GM21367 (cell line): ENCODE results near the gene CNTFR.

Source experiments
- ATAC-seq: cut with Tn5 transposase; IDR thresholded peaks from one replicate; pipeline ENCODE4 v1.9.1; 2021; ENCODE audit not compliant: unreplicated experiment

CNTFR gene

DNA sequence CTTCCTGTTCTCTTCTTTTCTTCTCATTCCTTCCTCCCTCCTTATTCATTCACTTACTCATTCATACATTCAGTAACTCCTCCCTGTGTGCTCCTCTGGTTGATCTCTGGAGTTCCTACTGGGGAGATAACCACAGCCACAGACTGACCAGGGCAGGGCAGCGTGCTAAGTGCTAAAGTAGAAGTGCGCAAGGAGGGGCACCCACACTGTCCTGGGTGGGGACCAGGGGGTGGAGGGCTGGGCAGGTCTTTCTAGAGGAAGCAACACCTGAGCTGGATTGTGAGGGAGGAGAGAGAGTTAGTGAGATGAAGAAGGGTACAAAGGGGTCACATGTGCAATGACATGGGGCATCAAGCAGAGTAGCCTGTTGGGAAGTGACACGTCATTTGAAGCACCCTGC, 80.6 kb downstream of the CNTFR start:
- no peak for ATAC-seq

DNA sequence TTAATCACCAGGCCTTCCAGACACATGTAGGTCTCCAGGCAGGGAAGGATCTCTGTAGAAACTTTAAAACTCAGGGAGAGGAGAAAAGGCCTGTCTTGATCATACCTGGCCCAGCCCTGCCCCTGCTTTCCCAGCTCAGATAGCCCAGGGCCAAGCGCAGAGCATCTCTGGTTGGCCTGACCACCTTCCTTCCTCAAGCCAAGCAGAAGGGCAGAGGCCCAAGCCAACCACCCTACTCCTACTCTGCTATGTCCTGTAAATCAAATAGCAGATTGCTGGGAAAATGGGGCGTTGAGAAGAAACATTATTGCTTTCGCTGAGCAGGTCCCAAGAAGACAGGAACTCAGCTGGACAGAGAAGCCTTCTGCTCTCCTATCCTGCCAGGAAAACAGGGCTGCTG, 81.1 kb downstream of the CNTFR start:
- ATAC-seq = no peak

DNA sequence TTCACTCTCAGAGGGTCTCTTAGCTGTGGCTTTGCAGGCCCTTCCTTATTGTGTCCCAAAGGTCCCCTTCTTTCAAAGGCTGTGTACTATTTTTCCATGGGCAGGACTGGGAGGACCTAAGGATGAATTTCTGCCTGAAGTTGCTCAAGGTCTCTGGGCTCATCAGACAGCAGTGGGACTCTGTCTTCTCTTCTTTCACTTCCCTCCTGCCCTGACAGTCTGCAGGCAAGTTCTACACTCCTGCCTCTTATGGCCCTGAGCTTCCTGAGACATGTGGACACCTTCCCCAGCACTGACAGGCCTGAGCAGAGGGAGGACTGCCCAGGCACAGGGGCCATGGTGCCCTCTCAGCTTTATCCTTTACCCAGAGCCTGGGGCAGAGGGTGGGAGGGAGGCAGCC, 81.6 kb downstream of the CNTFR start:
- no peak for ATAC-seq

DNA sequence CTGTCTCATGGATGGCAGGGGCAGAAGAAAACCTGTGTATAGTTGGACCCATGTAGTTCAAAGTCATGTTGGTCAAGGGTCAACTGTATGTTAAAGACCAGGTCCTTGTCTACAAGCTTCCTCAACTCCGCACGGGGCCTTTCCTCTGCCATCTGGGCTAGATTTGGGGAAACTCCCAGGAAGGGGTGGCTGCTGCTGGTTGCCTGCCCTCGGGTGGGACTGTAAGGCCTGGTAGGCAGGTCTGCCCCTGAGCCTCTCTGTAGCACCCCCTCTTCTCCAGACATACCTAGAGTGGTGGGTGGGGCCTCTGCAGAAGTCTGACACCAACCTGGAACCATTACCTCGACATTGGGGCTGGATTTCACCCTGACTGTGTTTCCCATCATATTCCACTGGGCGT, 82.0 kb downstream of the CNTFR start:
- no peak for ATAC-seq

DNA sequence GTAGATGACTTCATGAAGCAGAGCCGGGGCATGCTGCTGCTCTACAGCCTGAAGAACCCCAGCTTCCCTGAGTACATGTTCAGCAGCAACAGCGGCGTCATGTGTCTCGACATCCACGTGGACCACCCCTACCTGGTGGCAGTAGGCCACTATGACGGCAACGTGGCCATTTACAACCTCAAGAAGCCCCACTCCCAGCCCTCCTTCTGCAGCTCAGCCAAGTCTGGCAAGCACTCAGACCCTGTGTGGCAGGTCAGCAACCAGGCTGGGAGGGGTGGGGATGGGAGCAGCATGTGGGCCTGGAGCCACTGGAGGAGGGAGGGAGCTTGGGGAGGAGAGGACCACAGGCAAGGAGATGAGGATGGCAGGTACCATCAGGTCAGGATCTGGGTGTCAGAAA, 82.9 kb downstream of the CNTFR start:
- no peak for ATAC-seq

DNA sequence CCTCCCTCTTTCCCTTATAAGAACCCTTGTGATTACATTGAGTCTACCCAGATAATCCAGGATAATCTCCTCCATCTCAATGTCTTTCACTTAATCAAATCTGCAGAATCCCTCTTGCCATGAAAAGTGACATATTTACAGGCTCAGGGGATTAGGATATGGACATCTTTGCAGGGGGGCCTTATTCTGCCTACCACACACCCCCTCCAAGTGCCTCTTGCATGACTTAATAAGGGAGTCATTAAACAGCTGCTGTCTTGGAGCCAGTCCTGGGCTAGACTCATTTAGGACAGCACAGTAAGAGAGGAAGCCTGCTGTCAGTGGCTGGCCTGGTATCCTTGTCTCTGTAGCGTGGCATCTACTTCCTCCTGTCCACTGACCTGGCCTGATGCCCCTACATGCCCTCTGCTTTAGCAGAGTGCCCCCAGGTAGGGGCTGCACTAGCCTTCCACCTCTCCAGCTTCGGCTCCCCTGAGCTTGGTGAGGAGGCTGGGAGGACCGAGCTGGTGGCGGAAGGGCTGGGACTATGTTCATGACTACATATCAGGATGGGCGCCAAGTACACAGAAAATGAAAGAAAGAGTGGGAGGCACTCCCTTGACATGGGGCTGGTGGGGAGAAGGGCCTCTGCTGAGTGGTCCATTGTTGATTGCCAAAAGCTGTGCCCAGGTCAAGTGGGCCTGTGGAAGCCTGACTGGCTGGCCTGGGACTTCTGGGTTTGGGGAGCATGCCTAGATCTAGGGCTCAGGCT, 84.0 kb downstream of the CNTFR start:
- no peak for ATAC-seq

DNA sequence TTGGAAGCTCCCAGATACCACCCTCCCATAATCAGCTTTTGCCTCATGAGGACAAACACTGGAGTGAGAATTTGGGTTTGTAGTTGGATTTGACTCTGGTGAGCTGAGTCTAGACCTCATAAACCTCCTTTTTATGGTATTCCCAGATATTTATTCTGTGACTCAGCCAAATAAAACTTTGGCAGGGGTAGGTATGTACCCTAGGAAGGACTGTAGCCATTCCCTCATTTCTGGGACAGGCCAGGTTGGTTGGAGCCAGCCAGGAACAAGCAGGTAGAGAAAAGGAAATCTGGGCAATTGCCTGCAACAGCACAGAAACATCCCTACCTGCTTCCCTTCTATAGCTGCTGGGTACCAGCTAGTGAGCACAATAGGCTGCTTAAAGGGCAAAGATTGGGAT, 86.1 kb downstream of the CNTFR start:
- no peak for ATAC-seq

DNA sequence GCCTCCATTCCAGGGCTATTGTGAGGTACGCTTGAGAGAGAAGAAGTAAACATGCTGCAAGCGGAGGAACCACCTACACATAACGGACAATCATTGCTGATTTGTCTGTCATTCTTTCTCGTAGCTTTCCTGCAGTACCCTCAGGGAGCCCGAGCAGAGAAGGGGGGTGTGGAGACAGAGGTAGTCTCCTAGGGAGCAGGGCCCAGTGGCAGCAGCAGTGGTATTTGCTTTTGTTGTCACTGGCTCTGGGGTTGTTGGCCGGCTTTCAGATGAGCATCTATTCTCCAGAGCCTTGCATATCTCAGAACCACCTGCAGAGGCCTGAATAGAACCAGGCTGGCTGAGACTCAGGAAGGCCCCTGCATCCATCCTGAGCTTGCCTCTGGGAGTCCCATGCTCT, 86.6 kb downstream of the CNTFR start:
- no peak for ATAC-seq

DNA sequence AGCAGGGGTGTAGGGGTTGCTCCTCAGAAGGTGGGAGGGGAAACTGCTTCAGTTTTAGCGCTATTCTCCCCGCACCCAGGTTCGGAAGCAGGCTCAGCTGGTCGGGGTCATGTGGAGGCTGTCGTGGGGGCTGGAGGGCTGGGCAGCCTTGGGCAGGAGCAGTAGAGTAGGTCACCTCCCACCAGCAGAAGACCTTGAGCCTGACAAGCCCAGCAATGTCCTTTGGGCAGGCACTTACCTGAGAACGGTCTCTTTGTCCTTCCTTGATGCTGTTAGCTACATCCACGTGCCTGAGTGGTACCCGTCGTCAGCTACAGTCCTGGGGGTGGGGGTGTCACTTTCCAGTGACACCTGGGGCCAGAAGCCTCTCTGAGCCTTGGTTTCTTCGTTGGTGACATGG, 87.1 kb downstream of the CNTFR start:
- no peak for ATAC-seq

DNA sequence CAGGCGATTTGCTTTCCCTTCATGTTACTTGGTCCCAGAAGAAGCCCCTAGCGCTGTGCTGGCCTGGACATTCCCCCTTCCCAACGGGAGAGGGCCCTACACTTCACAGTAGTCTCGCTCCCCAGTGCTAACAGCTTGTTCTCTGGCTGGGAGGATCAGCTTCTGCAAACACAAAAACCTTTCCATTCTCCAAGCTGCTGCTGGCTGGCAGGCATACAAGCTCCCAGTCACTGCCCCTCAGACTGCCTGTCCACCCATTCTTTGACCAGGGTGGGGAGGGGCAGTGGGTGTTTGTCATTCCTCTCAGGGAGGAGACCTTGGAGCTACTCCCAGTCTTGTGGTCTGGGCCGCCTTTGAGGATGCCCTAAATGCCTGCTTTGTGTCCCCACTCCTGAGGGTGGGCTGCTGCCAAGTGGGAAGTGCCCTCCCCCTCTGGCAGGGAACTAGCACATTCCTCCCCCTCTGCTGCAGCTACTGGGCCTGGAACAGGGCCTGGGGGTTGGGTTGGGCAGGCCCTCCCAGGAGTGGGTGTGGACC, 87.6 kb downstream of the CNTFR start:
- no peak for ATAC-seq
